ENCODE data around the gene PROZ.

- TF ChIP-seq, protein P1, sequence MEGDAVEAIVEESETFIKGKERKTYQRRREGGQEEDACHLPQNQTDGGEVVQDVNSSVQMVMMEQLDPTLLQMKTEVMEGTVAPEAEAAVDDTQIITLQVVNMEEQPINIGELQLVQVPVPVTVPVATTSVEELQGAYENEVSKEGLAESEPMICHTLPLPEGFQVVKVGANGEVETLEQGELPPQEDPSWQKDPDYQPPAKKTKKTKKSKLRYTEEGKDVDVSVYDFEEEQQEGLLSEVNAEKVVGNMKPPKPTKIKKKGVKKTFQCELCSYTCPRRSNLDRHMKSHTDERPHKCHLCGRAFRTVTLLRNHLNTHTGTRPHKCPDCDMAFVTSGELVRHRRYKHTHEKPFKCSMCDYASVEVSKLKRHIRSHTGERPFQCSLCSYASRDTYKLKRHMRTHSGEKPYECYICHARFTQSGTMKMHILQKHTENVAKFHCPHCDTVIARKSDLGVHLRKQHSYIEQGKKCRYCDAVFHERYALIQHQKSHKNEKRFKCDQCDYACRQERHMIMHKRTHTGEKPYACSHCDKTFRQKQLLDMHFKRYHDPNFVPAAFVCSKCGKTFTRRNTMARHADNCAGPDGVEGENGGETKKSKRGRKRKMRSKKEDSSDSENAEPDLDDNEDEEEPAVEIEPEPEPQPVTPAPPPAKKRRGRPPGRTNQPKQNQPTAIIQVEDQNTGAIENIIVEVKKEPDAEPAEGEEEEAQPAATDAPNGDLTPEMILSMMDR (conservative IDR thresholded peaks at IDR 0.05; ENCODE audit: low read length): no peak
- no peak for TF ChIP-seq EZH2phosphoT487 (IDR thresholded peaks at IDR 0.05; ENCODE audit: borderline replicate concordance, low read depth, low read length)
These were observed 8.5 kb upstream of the PROZ start for GRCh38 chr13:113149711-113150549.
